Parathyroid adenoma (tissue), 2 donors: ENCODE results near the gene SDR39U1.

Experiments used
- H2AFZ ChIP-seq: fragments of 300-600 bp; sonication (generic); one replicate; pipeline ENCODE4 v1.7.0; 2017; ENCODE audit warnings: antibody characterized with exemption, mild to moderate bottlenecking
- H3K27ac ChIP-seq: fragments of 300-600 bp; sonication (generic); one replicate; pipeline ENCODE4 v1.7.0; 2017
- H3K27me3 ChIP-seq: fragments of 300-600 bp; sonication (generic); one replicate; pipeline ENCODE4 v1.7.0; 2017; ENCODE audit warnings: low read length; ENCODE audit not compliant: control insufficient read depth, insufficient read depth
- H3K36me3 ChIP-seq: fragments of 300-600 bp; sonication (generic); one replicate; pipeline ENCODE4 v1.7.0; 2017; ENCODE audit warnings: low read length; ENCODE audit not compliant: control insufficient read depth, insufficient read depth
- H3K4me1 ChIP-seq: fragments of 300-600 bp; sonication (generic); one replicate; pipeline ENCODE4 v1.7.0; 2017; ENCODE audit warnings: control low read depth
- H3K4me2 ChIP-seq: fragments of 300-600 bp; sonication (generic); one replicate; pipeline ENCODE4 v1.7.0; 2017; ENCODE audit warnings: low read length
- H3K4me3 ChIP-seq: fragments of 300-600 bp; sonication (generic); one replicate; pipeline ENCODE4 v1.7.0; 2017; ENCODE audit warnings: low read depth, low read length
- H3K79me2 ChIP-seq: fragments of 300-600 bp; sonication (generic); one replicate; pipeline ENCODE4 v1.7.0; 2017; ENCODE audit warnings: control low read depth
- H3K9ac ChIP-seq: fragments of 300-600 bp; sonication (generic); one replicate; pipeline ENCODE4 v1.7.0; 2017; ENCODE audit warnings: mild to moderate bottlenecking
- H3K9me3 ChIP-seq: fragments of 300-600 bp; sonication (generic); one replicate; pipeline ENCODE4 v1.7.0; 2017; ENCODE audit warnings: low read length; ENCODE audit not compliant: control insufficient read depth
- CTCF ChIP-seq: fragments of 300-600 bp; sonication (generic); IDR thresholded peaks from one replicate; pipeline ENCODE4 v1.7.0; 2017; ENCODE audit warnings: antibody characterized with exemption, mild to moderate bottlenecking
- donor health status: primary hyperparathyroidism.

The SDR39U1 gene

GRCh38 chr14:24415421-24416253, 26.9 kb downstream of the SDR39U1 start:
- TF ChIP-seq CTCF = no peak
- Histone ChIP-seq H3K9ac (no peak overlapping the region), H3K27ac (no peak overlapping the region), H3K4me1 (peaks cover 6% of the 10 kb centered on the region), H2AFZ (no peak overlapping the region), H3K9me3 (no peaks in the 10 kb centered on the region), H3K4me2 (no peak overlapping the region), H3K36me3 (no peaks in the 10 kb centered on the region), H3K4me3 (no peak overlapping the region), H3K27me3 (no peaks in the 10 kb centered on the region), H3K79me2 (no peaks in the 10 kb centered on the region)

- Histone ChIP-seq H3K27me3 (no peaks in the 10 kb centered on the region), H2AFZ (no peak overlapping the region), H3K9ac (no peak overlapping the region), H3K9me3 (no peaks in the 10 kb centered on the region), H3K36me3 (no peaks in the 10 kb centered on the region), H3K4me2 (no peak overlapping the region), H3K4me1 (peaks cover 6% of the 10 kb centered on the region), H3K4me3 (no peak overlapping the region), H3K79me2 (no peaks in the 10 kb centered on the region), H3K27ac (no peak overlapping the region)
- no peak for TF ChIP-seq CTCF
These were observed 27.7 kb downstream of the SDR39U1 start for GRCh38 chr14:24414732-24415420.

GRCh38 chr14:24414077-24414476, 28.5 kb downstream of the SDR39U1 start:
- H3K4me3 ChIP-seq = no peak overlapping the region
- no peaks in the 10 kb centered on the region for H3K27me3 ChIP-seq
- no peaks in the 10 kb centered on the region for H3K9me3 ChIP-seq
- no peak overlapping the region for H3K9ac ChIP-seq
- no peak overlapping the region for H2AFZ ChIP-seq
- peaks cover 6% of the 10 kb centered on the region for H3K4me1 ChIP-seq
- no peak for TF ChIP-seq CTCF
- no peak overlapping the region for H3K4me2 ChIP-seq
- H3K27ac ChIP-seq = no peak overlapping the region
- H3K79me2 ChIP-seq = no peaks in the 10 kb centered on the region
- no peaks in the 10 kb centered on the region for H3K36me3 ChIP-seq

- Histone ChIP-seq H3K4me2 (no peak overlapping the region), H3K27ac (no peak overlapping the region), H3K79me2 (no peaks in the 10 kb centered on the region), H3K9me3 (no peaks in the 10 kb centered on the region), H2AFZ (no peak overlapping the region), H3K4me1 (no peaks in the 10 kb centered on the region), H3K4me3 (no peak overlapping the region), H3K9ac (no peak overlapping the region), H3K36me3 (no peaks in the 10 kb centered on the region), H3K27me3 (no peaks in the 10 kb centered on the region)
- peak; percentile 76 for TF ChIP-seq CTCF
These were observed 30.9 kb downstream of the SDR39U1 start for GRCh38 chr14:24411443-24412389.
